Measurements from ENCODE around the gene FBP2. TPM values are rescaled to one million over a fixed set of nuclear protein-coding genes. Genes with fewer than 3 reads are reported as not detected.

Gene FBP2
- not detected for total RNA-seq

- no peak for DNase-seq (ENCODE audit: low spot score)
- H3K4me3 ChIP-seq = no peak within 1 kb of the TSS
- no peaks in the 10 kb centered on the region for H3K27me3 ChIP-seq
- H3K27ac ChIP-seq = no peak within 1 kb of the TSS
- no peaks in the 10 kb centered on the region for H3K4me1 ChIP-seq
- TF ChIP-seq CTCF (IDR thresholded peaks at IDR 0.05) = no peak
- no peaks in the 10 kb centered on the region for H3K9me3 ChIP-seq
- no peaks in the 10 kb centered on the region for H3K36me3 ChIP-seq
Measured at GRCh38 chr9:94593459-94594345, at the start of gene FBP2. TSS of gene FBP2 (minus strand) at chr9:94593824. CDS start at chr9:94593726, 98 bp downstream.

GRCh38 chr9:94643176-94643575 lies 49.6 kb upstream of the FBP2 start:
- Histone ChIP-seq H3K4me1 (peaks cover 0 to 27% of the 10 kb centered on the region in 2 donors), H3K27ac (no peak overlapping the region), H3K27me3 (no peaks in the 10 kb centered on the region), H3K9me3 (no peaks in the 10 kb centered on the region), H3K4me3 (no peak overlapping the region), H3K36me3 (no peaks in the 10 kb centered on the region)
- DNase-seq (ENCODE audit: low spot score) = no peak
- no peak for TF ChIP-seq CTCF (IDR thresholded peaks at IDR 0.05)

- DNase-seq (ENCODE audit: low spot score) = no peak
- TF ChIP-seq CTCF (IDR thresholded peaks at IDR 0.05) = no peak
- Histone ChIP-seq H3K27ac (no peak overlapping the region), H3K36me3 (no peaks in the 10 kb centered on the region), H3K4me1 (peaks cover 0 to 27% of the 10 kb centered on the region in 2 donors), H3K27me3 (no peaks in the 10 kb centered on the region), H3K9me3 (no peaks in the 10 kb centered on the region), H3K4me3 (no peak overlapping the region)
Measured at GRCh38 chr9:94642501-94642900, 48.9 kb upstream of the FBP2 start.

GRCh38 chr9:94639999-94640376 lies 46.4 kb upstream of the FBP2 start:
- no peak for TF ChIP-seq CTCF (IDR thresholded peaks at IDR 0.05)
- Histone ChIP-seq H3K27me3 (no peaks in the 10 kb centered on the region), H3K27ac (no peak overlapping the region), H3K4me3 (peak overlapping the region; percentile 45 to 57), H3K4me1 (peaks cover 0 to 26% of the 10 kb centered on the region in 2 donors), H3K36me3 (no peaks in the 10 kb centered on the region), H3K9me3 (no peaks in the 10 kb centered on the region)
- DNase-seq (ENCODE audit: low spot score) = no peak

GRCh38 chr9:94639061-94639998 lies 45.7 kb upstream of the FBP2 start, which contains the start of gene FBP1:
TSS of gene FBP1 (minus strand) at chr9:94639518. CDS start at chr9:94639310, 208 bp downstream.
- Histone ChIP-seq H3K9me3 (no peaks in the 10 kb centered on the region), H3K4me1 (peaks cover 0 to 20% of the 10 kb centered on the region in 2 donors), H3K27ac (no peak within 1 kb of the TSS), H3K36me3 (no peaks in the 10 kb centered on the region), H3K27me3 (no peaks in the 10 kb centered on the region), H3K4me3 (peak within 1 kb of the TSS; percentile 45 to 57)
- no peak for TF ChIP-seq CTCF (IDR thresholded peaks at IDR 0.05)
- no peak for DNase-seq (ENCODE audit: low spot score)
